H7 (cell line): ENCODE results near the gene CTDNEP1. TPM values are rescaled to one million over a fixed set of nuclear protein-coding genes. Genes with fewer than 3 reads are reported as not detected.

Experiments used
- DNase-seq: peaks from one replicate; pipeline ENCODE4 v3.0.0; 2012
- H3K27me3 ChIP-seq: 2 replicates; pipeline ENCODE4 v1.6.0; 2011; ENCODE audit warnings: mild to moderate bottlenecking, low read length; ENCODE audit not compliant: control insufficient read depth, insufficient read depth
- H3K36me3 ChIP-seq: replicated peaks from 2 replicates; pipeline ENCODE4 v1.5.1; 2011; ENCODE audit warnings: low read length; ENCODE audit not compliant: control insufficient read depth, insufficient read depth
- H3K4me3 ChIP-seq: 2 replicates; pipeline ENCODE4 v1.5.1; 2011; ENCODE audit warnings: low read depth, mild to moderate bottlenecking, control low read depth, low read length, moderate library complexity; ENCODE audit not compliant: insufficient read depth
- total RNA-seq: library from RNA; depleted of rRNA; stranded (reverse); fragments of >200 nt; shearing (Covaris generic); gene quantifications from 2 replicates; pipeline ENCODE4 v1.2.3, GENCODE V29; 2014

The CTDNEP1 gene
- total RNA-seq, 1 experiment from 2014 or later = 59.9 TPM

DNA sequence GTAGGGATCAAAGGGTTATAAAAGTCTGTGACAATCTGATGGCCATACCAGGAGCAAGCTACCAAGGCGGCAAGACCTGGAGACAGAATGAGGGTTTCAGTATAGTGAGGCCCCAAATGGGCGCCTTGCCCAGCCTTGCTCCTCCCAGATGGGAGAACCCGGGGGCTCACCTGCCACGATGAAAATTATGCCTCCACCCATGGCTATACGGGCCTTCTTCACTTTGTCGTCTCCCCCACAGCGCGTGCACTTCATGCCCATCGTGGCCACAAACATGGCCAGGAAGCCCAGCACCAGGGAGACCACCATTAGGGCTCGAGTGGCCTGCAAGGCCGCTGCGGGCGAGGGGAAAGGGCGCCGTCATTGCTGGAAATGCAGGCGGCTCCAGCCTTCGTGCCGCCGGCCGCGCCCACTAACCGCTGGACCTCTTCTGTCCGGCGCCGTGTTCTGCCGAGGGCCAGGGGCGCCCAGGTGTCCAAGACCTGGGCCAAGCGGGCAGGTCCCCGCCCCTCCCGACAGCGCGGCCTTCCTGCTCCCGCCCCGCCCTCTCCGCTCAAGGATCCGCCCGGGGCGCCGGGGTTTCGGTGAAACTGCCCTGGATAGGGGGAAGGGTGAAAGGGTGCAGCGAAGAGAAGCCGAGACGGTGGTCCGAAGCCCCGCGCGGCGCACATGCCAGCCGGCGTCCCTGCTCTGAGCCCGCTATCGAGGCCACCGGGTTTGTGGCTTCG, 9.3 kb upstream of the CTDNEP1 start:
- H3K4me3 ChIP-seq = peak overlapping the region; percentile 79
- H3K36me3 ChIP-seq = peaks cover 16% of the 10 kb centered on the region
- peak; percentile 94 for DNase-seq
- H3K27me3 ChIP-seq = peaks cover 22% of the 10 kb centered on the region; the same call in 1 of the 2 replicates

DNA sequence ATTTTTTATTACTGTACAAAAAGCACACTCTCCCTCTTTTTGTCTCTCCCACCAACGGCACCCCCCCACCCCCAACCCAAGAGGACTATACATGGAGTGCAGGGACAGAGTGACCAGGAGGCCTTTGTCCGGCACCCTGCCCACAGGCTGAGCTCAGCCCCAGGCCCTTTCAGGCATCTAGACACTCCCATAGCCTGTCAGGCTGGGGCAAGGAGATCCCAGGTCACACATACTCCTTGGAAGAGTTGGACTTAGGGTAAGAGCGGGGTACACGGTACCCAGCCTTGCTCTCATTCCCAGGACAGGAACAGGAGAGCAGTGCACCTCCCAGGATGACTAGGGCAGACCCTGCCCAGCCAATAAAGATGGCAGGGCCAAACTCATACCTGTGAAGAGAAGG, 8.6 kb upstream of the CTDNEP1 start:
- DNase-seq = peak; percentile 18
- Histone ChIP-seq H3K27me3 (peaks cover 22% of the 10 kb centered on the region; the same call in 1 of the 2 replicates), H3K4me3 (no peak overlapping the region), H3K36me3 (peaks cover 18% of the 10 kb centered on the region)

DNA sequence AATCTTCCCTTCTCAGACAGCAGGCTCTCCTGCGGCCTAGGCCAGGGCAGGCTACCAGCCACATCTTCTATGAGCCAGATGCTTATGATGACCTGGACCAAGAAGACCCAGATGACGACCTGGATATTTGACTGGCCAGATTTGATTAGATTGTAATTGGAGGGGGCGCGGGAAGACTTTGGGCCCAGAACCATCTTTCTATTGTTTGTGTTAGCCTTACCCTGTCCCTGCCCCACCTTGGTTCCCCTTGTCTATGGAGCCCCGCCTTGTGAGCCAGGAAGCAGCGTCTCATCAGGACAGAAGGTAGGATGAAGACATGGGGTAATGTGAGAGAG, 8.0 kb upstream of the CTDNEP1 start:
- H3K4me3 ChIP-seq = no peak overlapping the region
- DNase-seq = no peak

DNA sequence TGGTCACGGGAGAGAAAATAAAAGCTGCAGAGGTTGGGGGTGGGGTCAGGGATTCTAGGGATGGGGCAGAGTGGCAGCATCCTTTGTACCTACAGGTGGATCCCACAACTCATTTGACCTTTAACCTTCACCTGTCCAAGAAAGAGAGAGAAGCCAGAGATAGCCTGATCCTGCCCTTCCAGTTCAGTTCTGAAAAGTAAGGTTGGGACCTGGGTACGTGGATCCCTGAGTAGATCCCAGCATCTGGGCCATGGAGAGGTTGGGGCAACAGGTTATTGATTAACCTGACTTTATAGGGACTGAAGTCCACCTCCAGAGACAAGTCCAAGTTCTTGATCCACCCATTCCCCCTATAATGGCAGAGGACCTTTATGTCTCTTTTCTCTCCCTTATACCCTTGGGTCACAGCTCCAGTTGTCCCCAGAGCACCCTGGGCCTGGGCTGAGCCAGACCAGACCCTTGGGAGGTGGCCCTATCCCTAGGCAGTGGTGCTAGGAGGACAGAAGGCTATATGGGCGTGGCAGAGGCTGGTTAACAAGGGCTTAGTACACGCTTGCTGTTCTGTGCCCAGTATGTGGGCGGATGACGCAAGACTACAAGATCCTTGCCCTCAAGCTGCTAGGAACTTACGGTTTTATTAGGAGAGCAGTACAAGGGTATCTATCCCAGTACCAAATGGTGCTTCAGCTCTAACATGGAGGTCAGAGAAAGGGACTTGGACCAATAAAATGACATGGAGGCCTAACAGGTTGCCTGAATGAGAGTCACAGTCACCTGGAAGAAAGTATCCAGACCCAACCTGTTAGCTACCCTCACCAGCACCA, 7.4 kb upstream of the CTDNEP1 start:
- DNase-seq = peak; percentile 20
- peaks cover 22% of the 10 kb centered on the region; the same call in 1 of the 2 replicates for H3K27me3 ChIP-seq
- no peak overlapping the region for H3K4me3 ChIP-seq
- H3K36me3 ChIP-seq = peaks cover 19% of the 10 kb centered on the region

More for the DNA sequence above, 8.0 kb upstream of the CTDNEP1 start:
- Histone ChIP-seq H3K27me3 (peaks cover 22% of the 10 kb centered on the region; the same call in 1 of the 2 replicates), H3K36me3 (peaks cover 18% of the 10 kb centered on the region)

DNA sequence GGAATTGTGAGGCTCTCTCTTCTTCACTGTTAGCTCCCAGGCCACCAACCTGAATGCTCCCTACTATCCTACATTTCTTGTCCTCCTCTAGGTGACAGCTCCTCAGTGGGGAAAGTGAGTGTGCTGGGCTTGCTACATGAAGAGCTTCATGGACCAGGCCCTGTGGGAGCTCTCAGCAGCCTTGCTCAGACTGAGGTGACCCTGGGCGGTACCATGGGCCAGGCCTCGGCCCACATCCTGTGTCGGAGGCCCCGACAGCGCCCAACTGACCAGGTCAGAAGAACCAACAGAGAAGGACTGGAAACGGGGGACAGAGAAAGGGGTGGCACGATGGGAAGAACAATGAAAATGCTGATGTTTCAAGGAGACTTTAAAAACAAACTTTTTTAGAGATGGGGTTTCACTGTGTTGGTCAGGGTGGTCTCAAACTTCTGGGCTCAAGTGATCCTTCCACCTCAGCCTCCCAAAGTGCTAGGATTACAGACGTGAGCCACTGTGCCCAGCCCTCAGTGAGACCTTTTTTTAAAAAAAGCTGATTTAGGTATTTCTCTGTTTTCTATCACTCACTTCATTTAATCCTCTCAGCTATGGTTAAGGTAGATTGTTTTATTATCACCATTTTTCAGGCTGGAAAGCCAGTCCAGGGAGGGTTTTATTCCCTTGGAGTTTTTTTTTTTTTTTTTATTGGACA, 5.4 kb upstream of the CTDNEP1 start:
- peaks cover 19% of the 10 kb centered on the region for H3K36me3 ChIP-seq
- peaks cover 13% of the 10 kb centered on the region; the same call in 1 of the 2 replicates for H3K27me3 ChIP-seq
- no peak overlapping the region for H3K4me3 ChIP-seq
- no peak for DNase-seq

DNA sequence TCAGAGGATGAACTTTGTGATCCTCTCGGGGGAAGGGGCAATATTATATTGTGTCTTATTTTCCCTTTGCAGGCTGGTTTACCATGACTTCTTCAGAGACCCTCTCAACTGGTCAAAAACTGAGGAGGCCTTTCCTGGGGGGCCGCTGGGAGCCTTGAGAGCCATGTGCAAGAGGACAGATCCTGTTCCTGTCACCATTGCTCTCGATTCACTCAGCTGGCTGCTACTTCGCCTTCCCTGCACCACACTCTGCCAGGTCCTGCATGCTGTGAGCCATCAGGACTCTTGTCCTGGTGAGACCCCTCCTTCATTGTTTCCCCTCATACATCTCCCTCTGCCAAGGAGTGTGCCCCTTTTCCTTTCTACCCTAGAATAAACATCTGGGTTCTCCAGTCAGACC, 3.0 kb upstream of the CTDNEP1 start:
- H3K36me3 ChIP-seq = peaks cover 18% of the 10 kb centered on the region
- H3K27me3 ChIP-seq = no peaks in the 10 kb centered on the region
- H3K4me3 ChIP-seq = no peak overlapping the region

DNA sequence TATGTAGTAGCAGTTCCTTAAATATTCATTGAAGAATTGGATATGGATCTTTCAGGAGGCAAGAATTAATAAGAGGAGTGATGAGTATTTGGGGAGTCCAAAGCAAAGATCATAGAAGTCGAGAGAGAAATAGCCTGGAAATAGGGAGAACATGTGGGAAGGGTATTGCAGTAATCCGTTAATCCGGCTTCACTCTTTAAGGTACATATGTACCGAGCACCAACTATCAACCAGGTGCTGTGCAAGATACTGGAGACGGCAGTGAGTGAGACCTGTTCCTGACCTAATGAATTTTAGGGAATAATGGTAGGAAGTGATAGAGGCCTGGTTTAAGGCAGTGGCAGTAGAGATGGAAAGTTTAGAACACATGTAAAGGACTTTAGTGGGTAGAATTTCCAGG, 1.5 kb upstream of the CTDNEP1 start:
- DNase-seq = no peak
- H3K36me3 ChIP-seq = peaks cover 8% of the 10 kb centered on the region
- H3K4me3 ChIP-seq = peak overlapping the region; percentile 99
- H3K27me3 ChIP-seq = no peaks in the 10 kb centered on the region

More for the DNA sequence above, 3.0 kb upstream of the CTDNEP1 start:
- no peak for DNase-seq

DNA sequence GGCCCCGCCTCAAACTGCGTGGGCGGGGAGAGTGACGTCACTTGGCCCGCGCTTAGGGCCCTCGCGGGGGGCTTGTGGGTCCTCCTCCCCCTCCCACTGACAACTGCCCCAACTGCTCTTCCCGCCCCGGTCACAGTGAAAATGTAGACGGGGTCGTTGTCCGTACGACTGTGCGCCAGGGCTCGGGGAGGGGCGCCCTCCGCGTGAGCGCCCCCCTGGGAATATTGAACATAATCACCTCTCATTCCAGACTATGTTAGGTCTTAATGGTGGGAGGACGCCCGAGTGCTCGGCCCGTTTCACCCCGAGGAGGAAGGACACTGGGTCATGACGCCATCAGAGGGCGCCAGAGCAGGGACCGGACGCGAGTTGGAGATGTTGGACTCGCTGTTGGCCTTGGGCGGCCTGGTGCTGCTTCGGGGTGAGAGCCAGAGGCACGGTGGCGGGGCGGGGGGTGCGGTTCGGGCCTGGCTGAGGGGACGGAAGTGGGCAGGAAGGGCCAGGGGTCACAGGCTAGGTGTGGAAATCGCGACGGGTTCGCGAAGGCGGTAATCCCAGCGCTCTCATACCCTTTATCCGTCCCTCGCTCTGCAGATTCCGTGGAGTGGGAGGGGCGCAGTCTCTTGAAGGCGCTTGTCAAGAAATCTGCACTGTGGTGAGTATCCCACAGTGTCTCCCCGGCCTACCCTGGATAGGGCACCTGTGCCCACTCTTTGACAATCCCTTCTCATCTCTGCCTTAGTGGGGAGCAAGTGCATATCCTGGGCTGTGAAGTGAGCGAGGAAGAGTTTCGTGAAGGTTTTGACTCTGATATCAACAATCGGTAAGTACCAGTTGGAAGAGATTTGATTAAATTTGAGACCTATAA, 876 bp upstream of the CTDNEP1 start, which contains the start of gene ELP5:
TSS of gene ELP5 (plus strand) at position 40 of the 868 bp plus-strand sequence. CDS start at position 376, 336 bp downstream.
- peaks cover 8% of the 10 kb centered on the region for H3K36me3 ChIP-seq
- DNase-seq = peak; percentile 96
- no peaks in the 10 kb centered on the region for H3K27me3 ChIP-seq
- H3K4me3 ChIP-seq = peak within 1 kb of the TSS; percentile 99

DNA sequence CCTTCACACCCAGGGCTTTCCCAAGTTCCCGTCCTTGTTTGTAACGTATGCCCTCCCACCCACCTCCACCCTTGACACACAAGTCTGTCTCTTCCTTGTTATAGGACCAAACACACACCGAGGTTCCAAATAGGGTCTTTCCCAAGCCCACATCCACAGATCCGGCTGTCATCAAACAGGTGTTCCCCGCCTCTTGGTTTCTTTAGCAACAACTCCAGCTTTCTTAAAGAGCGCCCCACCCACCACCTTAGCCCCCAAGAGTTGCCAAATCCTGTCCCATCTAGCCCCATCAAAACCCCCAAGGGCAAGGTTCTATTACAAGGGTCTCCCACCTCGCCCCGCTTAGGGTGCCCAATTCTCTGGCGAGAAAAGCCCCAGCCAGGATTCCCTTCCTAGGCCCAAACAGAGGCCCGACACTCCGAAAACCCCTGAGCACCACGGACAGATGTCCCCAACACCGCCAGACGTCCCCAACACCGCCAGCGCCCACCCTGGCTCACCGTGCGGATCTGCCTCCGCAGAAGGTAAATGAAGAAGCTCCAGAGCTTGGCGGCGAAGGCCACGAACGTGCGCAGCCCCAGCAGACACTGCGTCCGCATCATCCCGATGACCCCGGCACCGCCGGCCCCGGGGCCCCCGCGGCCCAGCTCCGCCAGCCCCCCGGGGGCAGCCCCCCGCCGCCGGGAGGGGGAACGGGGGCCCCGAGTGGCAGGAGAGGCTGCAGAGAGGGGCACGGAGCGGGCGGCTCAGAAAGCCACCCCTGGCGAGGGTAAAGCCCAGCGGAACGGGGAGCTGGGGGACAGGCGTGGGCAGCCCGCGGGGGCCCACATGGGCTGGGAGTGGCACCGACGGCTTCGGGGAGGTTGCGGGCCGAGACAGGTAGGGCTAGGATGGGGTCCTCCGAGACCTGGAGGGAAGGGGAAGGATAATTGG, 573 bp downstream of the CTDNEP1 start:
- no peak for DNase-seq
- peak overlapping the region; percentile 99 for H3K4me3 ChIP-seq
- H3K27me3 ChIP-seq = no peaks in the 10 kb centered on the region
- H3K36me3 ChIP-seq = peaks cover 7% of the 10 kb centered on the region

DNA sequence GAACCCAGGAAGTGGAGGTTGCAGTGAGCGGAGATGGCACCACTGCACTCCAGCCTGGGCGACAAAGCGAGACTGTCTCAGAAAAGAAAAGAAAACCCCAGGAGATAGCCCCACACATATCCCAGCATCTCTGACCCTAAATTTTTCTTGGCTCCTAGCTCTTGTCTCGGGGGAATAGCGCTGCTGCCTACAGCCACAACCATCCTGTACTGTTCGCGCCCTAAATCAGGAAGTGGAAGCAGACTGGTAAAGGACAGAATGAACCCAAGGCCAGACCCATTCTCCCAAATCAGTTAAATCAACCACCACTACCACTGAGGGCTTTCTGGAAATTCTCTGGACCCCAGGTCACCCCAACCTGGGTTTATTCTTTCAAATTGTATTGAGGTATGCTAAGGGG, 1.7 kb downstream of the CTDNEP1 start:
- no peaks in the 10 kb centered on the region for H3K27me3 ChIP-seq
- no peak overlapping the region; the same call in 1 of the 2 replicates for H3K4me3 ChIP-seq
- H3K36me3 ChIP-seq = peaks cover 8% of the 10 kb centered on the region
- no peak for DNase-seq

DNA sequence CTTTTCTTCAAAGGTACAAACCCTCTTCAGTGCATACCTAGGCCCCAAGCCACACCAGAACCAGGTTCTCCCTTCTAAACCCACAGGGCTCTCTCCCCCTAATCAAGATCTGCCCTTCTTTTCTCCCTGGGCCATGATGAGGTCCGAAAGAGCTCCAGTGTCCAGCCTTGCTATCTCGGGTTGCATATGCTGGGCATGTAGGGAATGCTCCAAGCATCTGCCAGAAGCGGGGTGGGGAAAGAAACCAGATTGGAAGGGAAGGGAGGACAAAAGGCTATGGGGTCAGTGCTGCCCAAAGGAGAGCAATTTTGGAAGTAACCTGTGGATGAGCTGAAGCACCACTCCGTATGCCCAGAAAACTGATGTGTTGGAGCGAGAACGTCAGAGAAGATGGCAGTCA, 2.3 kb downstream of the CTDNEP1 start:
- H3K4me3 ChIP-seq = no peak overlapping the region
- no peaks in the 10 kb centered on the region for H3K27me3 ChIP-seq
- DNase-seq = no peak
- H3K36me3 ChIP-seq = peaks cover 11% of the 10 kb centered on the region

DNA sequence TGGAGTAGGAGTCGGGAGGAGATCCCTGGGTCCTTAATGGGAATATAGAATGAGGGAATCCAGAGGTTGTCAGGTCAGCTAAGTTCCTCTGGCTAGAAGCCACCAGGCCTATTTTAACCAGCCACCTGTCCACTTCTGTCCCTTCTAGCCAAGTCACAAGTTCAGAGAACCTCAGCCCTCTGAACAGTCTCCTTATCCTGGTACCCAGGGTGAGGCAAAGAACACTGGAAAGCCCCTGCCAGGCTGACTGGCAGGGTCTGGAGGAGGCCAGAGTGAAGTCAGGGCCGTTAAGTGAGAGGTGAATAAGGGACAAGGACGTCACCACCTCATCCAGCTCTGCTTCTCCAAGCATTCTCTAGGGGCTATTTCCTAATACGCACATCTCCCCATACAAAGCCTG, 2.7 kb downstream of the CTDNEP1 start:
- H3K36me3 ChIP-seq = peaks cover 12% of the 10 kb centered on the region
- no peaks in the 10 kb centered on the region for H3K27me3 ChIP-seq
- H3K4me3 ChIP-seq = no peak overlapping the region
- no peak for DNase-seq

DNA sequence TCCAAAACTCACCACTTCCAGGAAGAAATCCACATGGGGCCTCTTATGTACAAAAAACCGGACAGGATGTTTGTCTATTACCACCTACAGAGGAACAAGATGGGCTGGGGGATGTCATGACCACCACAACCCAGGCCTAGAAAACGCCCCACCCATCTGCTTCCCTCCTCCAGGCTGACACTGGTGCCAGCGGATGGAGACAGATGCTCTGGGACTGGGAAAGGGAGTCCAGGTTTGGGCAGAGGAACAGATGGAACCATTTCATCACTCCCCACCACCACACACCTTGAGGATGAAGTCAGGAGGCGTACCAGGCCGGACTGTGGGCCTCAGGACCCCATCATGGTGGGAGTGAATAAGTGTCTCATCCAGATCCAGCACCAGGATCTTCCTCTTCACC, 4.8 kb downstream of the CTDNEP1 start:
- Histone ChIP-seq H3K27me3 (no peaks in the 10 kb centered on the region), H3K36me3 (peaks cover 12% of the 10 kb centered on the region), H3K4me3 (no peak overlapping the region)
- DNase-seq = no peak
